HEK293T (cell line): ENCODE results near the gene LIN54.

Experiments
- CTCF ChIA-PET: fragments of 350-600 bp; formaldehyde crosslinking; extraction: SDS; loops from one replicate; lab custom pipeline; 2021; ENCODE audit warnings: antibody characterized with exemption, inconsistent platforms; lab: Yijun Ruan, JAX
- POLR2A ChIA-PET: fragments of 350-600 bp; formaldehyde crosslinking; extraction: SDS; loops from one replicate; lab custom pipeline; 2020; ENCODE audit warnings: antibody characterized with exemption, inconsistent platforms; lab: Yijun Ruan, JAX
- DNase-seq: peaks from one replicate; pipeline ENCODE4 v3.0.0; 2012; ENCODE audit warnings: mixed read lengths; ENCODE audit errors: extremely low spot score
- ARNT ChIP-seq: fragments of 450-650 bp; IDR thresholded peaks from 2 replicates; pipeline ENCODE4 v1.6.1; 2017; ENCODE audit warnings: mild to moderate bottlenecking
- BHLHE40 ChIP-seq: fragments of 450-650 bp; IDR thresholded peaks from 2 replicates; pipeline ENCODE4 v1.6.1; 2016; ENCODE audit warnings: mild to moderate bottlenecking, moderate library complexity, borderline replicate concordance
- CTBP1 ChIP-seq: fragments of 450-650 bp; IDR thresholded peaks from 2 replicates; pipeline ENCODE4 v1.6.1; 2016; ENCODE audit warnings: borderline replicate concordance
- ELF4 ChIP-seq: fragments of 450-650 bp; IDR thresholded peaks from 2 replicates; pipeline ENCODE4 v1.6.1; 2017; ENCODE audit warnings: antibody characterized with exemption
- FOXA1 ChIP-seq: fragments of 450-650 bp; IDR thresholded peaks from 2 replicates; pipeline ENCODE4 v1.6.1; 2016; ENCODE audit warnings: mild to moderate bottlenecking
- FOXM1 ChIP-seq: fragments of 450-650 bp; IDR thresholded peaks from 2 replicates; pipeline ENCODE4 v1.6.1; 2017; ENCODE audit warnings: mild to moderate bottlenecking, borderline replicate concordance
- HDGF ChIP-seq: fragments of 450-650 bp; IDR thresholded peaks from 2 replicates; pipeline ENCODE4 v1.6.1; 2017; ENCODE audit warnings: antibody characterized with exemption, borderline replicate concordance
- LEF1 ChIP-seq: fragments of 450-650 bp; IDR thresholded peaks from 2 replicates; pipeline ENCODE4 v1.6.1; 2017; ENCODE audit warnings: mild to moderate bottlenecking, borderline replicate concordance
- NFRKB ChIP-seq: fragments of 450-650 bp; IDR thresholded peaks from 2 replicates; pipeline ENCODE4 v1.6.1; 2016; ENCODE audit warnings: mild to moderate bottlenecking, moderate library complexity
- SP1 ChIP-seq: fragments of 450-650 bp; IDR thresholded peaks from 2 replicates; pipeline ENCODE4 v1.6.1; 2017
- SUZ12 ChIP-seq: fragments of 450-650 bp; IDR thresholded peaks from 2 replicates; pipeline ENCODE4 v1.6.1; 2016; ENCODE audit warnings: mild to moderate bottlenecking
- TARDBP ChIP-seq: fragments of 450-650 bp; IDR thresholded peaks from 2 replicates; pipeline ENCODE4 v1.6.1; 2016
- ZNF384 ChIP-seq: fragments of 450-650 bp; IDR thresholded peaks from 2 replicates; pipeline ENCODE4 v1.6.1; 2016
- TF ChIP-seq, protein P1 (sequence below): fragments of 450-650 bp; IDR thresholded peaks from 2 replicates; pipeline ENCODE4 v1.6.1; 2016

The LIN54 gene

GRCh38 chr4:82900066-82900410 lies 110.6 kb downstream of the LIN54 start:
- ChIA-PET POLR2A (interaction anchor here (0.7 to 2.9 kb wide), 17 partner anchors 9 to 529 kb away, joined by 3 to 39 read pairs (median 6); partner anchors contain the start of genes COPS4, LIN54 and SEC31A), CTCF (interaction anchor here (0.6 kb wide), 2 partner anchors 354 to 570 kb away, joined by 3 read pairs; no protein-coding TSS in a partner anchor)
- TF ChIP-seq FOXA1 (no peak), NFRKB (peak; percentile 71; the same call in 1 of the 2 replicates)
- DNase-seq = no peak

DNA sequence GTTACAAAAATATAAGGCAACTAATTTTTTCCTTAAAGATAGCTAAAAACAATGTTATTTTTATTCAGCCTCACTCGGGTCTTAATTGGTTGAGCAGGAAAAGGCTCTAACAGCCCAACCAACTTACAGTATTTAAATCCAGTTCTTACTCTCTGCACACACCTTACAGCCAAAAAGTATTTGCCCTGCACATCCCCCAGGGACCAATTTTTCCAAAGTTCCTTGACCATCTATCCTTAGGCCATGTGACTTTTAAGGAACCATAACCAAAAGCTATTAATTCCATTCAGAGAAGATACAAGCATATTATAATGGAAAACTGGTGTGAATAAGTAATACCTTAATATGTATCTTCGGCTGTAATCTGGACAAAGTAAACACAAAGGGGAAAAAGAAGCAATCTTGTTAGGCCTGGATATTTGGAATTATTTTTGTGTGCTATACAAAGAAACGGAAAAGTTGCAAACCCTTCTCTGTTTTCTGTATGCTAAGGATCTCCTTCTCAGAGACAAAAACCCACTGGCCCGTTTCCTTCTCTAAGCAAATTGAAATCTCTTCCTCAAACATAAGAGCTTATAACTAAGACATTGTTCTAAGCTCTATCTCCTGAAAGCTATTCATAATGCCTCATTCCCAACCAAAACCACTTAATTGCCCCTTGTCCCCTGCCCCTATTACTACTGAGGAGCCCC lies 111.1 kb downstream of the LIN54 start:
- no peak for TF ChIP-seq ZNF384
- CTCF ChIA-PET = interaction anchor here (0.6 kb wide), 2 partner anchors 355 to 570 kb away, joined by 3 read pairs; no protein-coding TSS in a partner anchor
- POLR2A ChIA-PET = interaction anchor here (0.7 to 2.9 kb wide), 19 partner anchors 9 to 539 kb away, joined by 3 to 39 read pairs (median 5); partner anchors contain the start of genes COPS4, LIN54 and SEC31A
- no peak for DNase-seq

GRCh38 chr4:82898322-82899243 lies 112.0 kb downstream of the LIN54 start:
- POLR2A ChIA-PET = interaction anchor here (0.7 to 2.9 kb wide), 7 partner anchors 8 to 538 kb away, joined by 3 to 39 read pairs (median 9); partner anchors contain the start of genes COPS4, LIN54 and SEC31A
- TF ChIP-seq TARDBP = no peak
- TF ChIP-seq ZNF384 = no peak
- TF ChIP-seq NFRKB = no peak
- DNase-seq = no peak
- CTCF ChIA-PET = no interaction called here

DNA sequence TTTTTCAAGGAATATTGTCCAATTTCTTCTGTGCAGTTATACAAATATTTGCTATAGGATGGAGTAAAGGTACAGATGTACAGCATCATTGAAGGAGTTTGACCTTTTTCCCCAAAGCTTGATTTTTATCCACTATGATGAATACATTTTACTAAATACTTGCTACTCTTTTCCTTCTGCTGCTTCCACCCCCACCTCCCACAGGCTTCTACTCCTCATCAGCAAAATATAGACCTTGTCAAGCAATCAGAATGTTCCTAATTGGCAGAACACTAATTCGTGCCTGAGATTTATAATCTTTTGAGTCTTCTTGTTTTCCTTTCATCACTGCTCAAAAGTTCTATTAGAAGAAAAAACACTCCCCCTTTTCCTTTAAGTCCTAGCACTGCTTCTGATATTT lies 113.9 kb downstream of the LIN54 start:
- ChIA-PET POLR2A (interaction anchor here (1.4 kb wide), 1 partner anchor 115 kb away, joined by 7 read pairs; no protein-coding TSS in a partner anchor), CTCF (no interaction called here)
- no peak for DNase-seq
- TF ChIP-seq ELF4 = no peak

DNA sequence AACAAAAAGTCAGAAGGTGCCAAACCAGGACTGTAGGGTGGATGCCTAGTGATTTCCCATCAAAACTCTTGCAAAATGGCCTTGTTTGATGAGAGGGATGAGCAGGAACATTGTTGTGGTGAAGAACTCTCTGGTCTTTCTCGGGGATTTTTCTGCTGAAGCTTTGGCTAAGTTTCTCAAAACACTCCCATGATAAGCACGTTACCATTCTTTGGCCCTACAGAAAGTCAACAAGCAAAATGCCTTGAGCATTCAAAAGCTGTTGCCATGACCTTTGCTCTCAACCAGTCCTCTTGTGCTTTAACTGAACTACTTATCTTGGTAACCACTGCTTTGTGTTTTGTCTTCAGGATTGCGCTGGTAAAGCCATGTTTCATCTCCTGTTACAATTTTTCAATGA lies 116.7 kb downstream of the LIN54 start:
- no peak for DNase-seq
- CTCF ChIA-PET = no interaction called here
- POLR2A ChIA-PET = no interaction called here
- TF ChIP-seq LEF1 (no peak), SUZ12 (no peak), HDGF (no peak)

DNA sequence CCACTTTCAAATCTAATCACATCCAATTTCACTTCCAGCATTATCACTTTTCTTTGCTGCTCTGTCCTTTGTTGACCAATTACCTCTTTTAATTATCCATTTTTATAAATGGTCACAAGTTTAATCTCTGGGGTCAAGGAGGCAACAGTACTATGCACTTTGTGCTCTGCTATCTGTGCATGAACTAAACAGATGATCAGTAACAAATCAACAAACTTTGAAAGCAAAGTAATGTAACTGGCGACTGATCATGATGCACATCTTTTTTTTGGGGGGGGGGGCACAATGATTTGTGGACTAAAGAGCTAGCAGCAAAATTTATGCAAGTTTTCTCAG lies 118.2 kb downstream of the LIN54 start:
- no peak for DNase-seq
- POLR2A ChIA-PET = interaction anchor here (0.7 to 4.4 kb wide), 3 partner anchors 7 to 143 kb away, joined by 3 to 39 read pairs (median 4); partner anchors contain the start of genes COPS4 and THAP9
- TF ChIP-seq ZNF384 = no peak
- no peak for TF ChIP-seq ELF4
- no peak for TF ChIP-seq BHLHE40
- no peak for TF ChIP-seq TARDBP
- TF ChIP-seq LEF1 = no peak
- TF ChIP-seq CTBP1 = no peak
- CTCF ChIA-PET = interaction anchor here (0.8 kb wide), 1 partner anchor 153 kb away, joined by 5 read pairs; no protein-coding TSS in a partner anchor

DNA sequence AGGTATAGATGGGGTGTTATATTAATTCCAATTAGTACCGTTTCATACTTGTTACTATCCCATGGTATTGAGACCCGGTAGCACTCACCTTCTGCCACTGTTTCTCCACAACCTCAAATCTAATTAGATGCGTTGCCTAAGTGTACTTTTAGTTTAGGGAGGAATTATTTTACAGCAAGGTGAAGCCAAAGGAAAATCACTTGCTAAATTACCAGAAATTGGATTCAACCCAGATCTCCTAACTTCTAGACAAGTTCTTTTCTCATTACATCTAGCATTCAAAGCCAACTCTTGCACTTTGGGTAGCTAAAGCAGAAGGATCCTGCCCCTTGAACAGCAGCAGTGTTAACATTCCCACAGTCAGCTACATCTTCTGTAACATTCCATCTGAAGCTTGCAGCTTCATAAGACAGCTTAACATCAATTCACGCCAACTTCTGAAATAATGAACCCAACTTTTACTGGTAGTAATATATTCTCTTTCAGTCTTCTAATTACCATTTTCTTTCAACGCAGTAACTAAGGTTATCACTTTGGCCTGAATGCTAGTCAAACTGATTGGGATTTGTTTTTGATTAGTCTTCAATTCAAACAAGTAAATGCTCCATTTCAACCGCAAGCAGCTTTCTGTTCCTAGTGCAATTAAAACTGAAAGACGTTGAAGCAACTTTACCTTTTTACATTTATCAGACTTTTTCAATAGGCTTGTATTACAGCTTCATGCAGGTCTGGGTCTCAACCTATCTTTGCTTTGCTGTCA lies 118.7 kb downstream of the LIN54 start:
- ChIA-PET POLR2A (interaction anchor here (0.7 to 4.4 kb wide), 3 partner anchors 8 to 143 kb away, joined by 3 to 39 read pairs (median 4); partner anchors contain the start of genes COPS4 and THAP9), CTCF (interaction anchor here (0.8 kb wide), 1 partner anchor 153 kb away, joined by 5 read pairs; no protein-coding TSS in a partner anchor)
- DNase-seq = no peak
- no peak for TF ChIP-seq SUZ12
- TF ChIP-seq BHLHE40 = no peak
- TF ChIP-seq, protein P1, sequence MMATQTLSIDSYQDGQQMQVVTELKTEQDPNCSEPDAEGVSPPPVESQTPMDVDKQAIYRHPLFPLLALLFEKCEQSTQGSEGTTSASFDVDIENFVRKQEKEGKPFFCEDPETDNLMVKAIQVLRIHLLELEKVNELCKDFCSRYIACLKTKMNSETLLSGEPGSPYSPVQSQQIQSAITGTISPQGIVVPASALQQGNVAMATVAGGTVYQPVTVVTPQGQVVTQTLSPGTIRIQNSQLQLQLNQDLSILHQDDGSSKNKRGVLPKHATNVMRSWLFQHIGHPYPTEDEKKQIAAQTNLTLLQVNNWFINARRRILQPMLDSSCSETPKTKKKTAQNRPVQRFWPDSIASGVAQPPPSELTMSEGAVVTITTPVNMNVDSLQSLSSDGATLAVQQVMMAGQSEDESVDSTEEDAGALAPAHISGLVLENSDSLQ = no peak
- TF ChIP-seq ARNT = no peak
- no peak for TF ChIP-seq LEF1
- TF ChIP-seq TARDBP = no peak
- TF ChIP-seq CTBP1 = no peak
- TF ChIP-seq SP1 = no peak
- no peak for TF ChIP-seq FOXM1
